ENCODE measurements around the gene PRKG1. TPM values are rescaled to one million over a fixed set of nuclear protein-coding genes. Genes with fewer than 3 reads are reported as not detected.
A peak's percentile ranks its signal among the peaks of the same experiment; 100 is the strongest.
"Not testable (repeated sequence)": the region's sequence is repeated elsewhere in the genome, so short reads cannot be mapped to it uniquely, and the experiment has no call there.

Gene PRKG1
- total RNA-seq, 2 experiments from 2014 or later, result not detected

DNA sequence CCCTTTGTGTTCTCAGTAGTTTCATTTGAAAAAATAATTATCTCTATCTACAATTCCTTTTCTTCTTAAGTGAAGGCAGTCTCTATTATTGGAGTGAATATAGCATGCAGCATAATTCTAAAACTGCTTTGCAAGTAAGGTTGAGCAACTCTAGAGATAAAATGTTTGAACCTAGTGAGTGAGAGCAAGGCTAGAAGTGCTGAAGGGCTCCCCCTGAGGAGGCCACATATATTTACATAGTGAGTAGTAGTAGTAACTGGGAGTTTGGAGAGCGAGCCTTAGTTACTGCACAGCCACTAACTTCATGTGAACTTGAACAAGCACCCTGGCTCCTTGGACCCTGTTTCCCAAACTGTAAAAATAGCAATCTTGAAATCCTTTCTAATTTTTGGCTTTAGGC is 1098.3 kb downstream of the PRKG1 start:
- Mint-ChIP-seq H3K9me3 (peaks cover 11% of the 10 kb centered on the region), H3K27me3 (no peaks in the 10 kb centered on the region), H3K4me3 (no peak overlapping the region), H3K27ac (no peak overlapping the region), H3K4me1 (no peaks in the 10 kb centered on the region), H3K36me3 (no peaks in the 10 kb centered on the region)
- DNase-seq, result no peak

DNA sequence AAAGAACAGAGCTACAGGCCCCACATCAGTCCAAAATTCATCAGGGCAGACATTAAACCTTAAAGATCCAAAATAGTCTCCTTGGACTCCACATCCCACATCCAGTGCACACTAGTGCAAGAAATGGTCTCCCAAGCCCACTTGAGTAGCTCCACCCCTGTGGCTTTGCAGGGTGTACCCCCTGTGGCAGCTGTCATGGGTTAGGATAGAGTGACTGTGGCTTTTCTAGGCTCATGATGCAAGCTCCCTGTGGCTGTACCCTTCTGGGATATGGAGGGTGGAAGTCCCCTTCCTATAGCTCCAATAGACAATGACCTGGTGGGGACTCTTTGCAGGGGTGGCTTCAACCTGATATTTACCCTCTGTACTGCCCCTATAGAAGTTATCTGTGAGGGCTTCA is 1111.0 kb downstream of the PRKG1 start:
- DNase-seq, result no peak
- H3K4me1 Mint-ChIP-seq, result no peaks in the 10 kb centered on the region
- H3K4me3 Mint-ChIP-seq, result no peak overlapping the region
- H3K36me3 Mint-ChIP-seq, result no peaks in the 10 kb centered on the region
- H3K27ac Mint-ChIP-seq, result no peak overlapping the region
- peaks cover 2% of the 10 kb centered on the region for H3K9me3 Mint-ChIP-seq
- H3K27me3 Mint-ChIP-seq, result no peaks in the 10 kb centered on the region

DNA sequence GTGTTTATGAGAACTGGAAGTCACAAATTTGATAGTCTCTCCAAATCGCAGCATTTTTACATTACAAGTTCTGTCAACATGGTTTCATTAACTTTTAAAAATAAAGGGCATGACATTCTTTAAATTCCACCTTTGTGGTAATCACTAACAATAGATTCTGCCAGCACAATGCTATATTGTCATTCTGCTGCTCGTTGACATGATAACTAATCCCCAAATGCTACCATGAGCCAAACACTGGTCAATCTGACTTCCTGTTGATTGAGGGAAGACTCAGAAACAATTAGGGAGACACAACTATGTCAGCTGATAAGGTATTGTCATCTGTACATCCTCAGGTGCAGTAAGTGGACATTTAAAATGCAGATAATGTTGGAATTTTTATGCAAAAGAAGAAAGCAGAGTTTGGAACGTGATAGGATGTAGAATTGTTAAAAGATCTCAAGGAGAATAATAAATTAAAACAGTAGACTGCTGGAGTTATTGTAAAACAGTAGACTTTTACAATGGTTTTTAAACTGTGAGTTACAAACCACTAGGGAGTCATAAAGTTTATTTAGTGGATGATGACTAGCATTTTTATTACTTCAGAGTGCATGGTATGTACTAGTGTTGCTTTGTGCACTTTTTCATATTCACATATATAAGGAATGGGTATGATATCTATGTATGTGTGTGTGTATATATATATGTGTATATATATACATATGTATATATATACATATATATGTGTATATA is 1113.4 kb downstream of the PRKG1 start:
- Mint-ChIP-seq H3K36me3 (no peaks in the 10 kb centered on the region), H3K4me3 (no peak overlapping the region), H3K4me1 (no peaks in the 10 kb centered on the region), H3K9me3 (peaks cover 1% of the 10 kb centered on the region), H3K27me3 (no peaks in the 10 kb centered on the region), H3K27ac (no peak overlapping the region)
- no peak for DNase-seq

DNA sequence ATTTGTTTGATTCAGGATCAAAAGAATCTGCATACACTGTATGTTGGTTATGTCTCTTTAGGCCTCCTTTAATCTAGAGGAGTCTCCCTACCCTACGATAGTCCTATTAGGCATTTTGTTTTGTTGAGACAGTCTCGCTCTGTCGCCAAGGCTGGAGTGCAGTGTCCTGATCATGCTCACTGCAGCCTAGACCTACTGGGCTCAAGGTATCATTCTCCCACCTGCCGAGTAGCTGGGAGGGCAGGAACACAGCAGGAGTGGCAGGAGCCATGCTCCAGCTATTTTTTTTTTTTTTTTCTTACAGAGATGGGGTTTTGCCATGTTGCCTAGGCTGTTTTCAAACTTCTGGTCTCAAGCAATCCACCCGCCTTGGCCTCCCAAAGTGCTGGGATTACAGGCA is 1116.8 kb downstream of the PRKG1 start:
- DNase-seq, result no peak
- H3K27ac Mint-ChIP-seq, result no peak overlapping the region

DNA sequence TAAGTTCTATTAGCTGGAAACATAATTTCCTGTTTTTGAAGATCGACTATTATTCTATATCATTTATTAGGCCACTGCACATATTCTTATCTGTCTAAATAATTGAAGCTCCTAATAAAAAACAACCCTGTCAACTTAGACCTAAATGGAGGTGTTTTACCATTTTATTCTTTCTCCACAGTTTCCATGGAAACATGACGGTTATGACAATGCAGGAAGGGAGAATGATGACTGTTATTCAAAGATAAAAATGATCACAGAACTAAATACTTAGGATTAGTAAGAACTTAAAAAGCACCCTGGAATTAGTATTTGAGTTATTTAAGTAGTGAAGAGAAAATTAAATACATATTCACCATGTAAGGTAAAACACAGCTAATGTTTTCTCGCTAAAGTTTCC is 1119.9 kb downstream of the PRKG1 start:
- no peak overlapping the region for H3K27ac Mint-ChIP-seq
- DNase-seq, result no peak
- no peaks in the 10 kb centered on the region for H3K4me1 Mint-ChIP-seq
- H3K36me3 Mint-ChIP-seq, result no peaks in the 10 kb centered on the region
- no peak overlapping the region for H3K4me3 Mint-ChIP-seq
- no peaks in the 10 kb centered on the region for H3K27me3 Mint-ChIP-seq
- H3K9me3 Mint-ChIP-seq, result no peaks in the 10 kb centered on the region

More for the DNA sequence above, 1116.8 kb downstream of the PRKG1 start:
- Mint-ChIP-seq H3K27me3 (no peaks in the 10 kb centered on the region), H3K4me3 (no peak overlapping the region), H3K36me3 (no peaks in the 10 kb centered on the region), H3K4me1 (no peaks in the 10 kb centered on the region), H3K9me3 (no peaks in the 10 kb centered on the region)

DNA sequence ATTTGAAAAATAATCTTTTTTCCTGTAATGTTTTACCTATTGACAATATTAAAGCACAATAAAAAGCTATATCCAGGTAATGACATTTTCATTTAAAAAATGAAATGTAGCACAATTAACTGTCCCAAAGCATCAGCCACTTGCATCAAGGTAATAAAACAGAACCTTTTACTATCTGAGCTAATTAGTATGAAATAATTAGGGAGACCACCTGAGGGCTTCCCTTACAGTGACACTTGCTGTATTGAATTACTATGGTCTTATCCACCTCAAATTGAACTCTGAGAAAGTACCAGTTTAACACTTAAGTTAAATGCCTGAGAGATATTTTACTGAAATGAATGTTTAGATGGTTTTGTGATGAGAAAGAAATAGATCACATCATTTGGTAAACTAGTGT is 1120.4 kb downstream of the PRKG1 start:
- Mint-ChIP-seq H3K4me3 (no peak overlapping the region), H3K27me3 (no peaks in the 10 kb centered on the region), H3K4me1 (no peaks in the 10 kb centered on the region), H3K36me3 (no peaks in the 10 kb centered on the region), H3K9me3 (no peaks in the 10 kb centered on the region), H3K27ac (no peak overlapping the region)
- DNase-seq, result no peak

DNA sequence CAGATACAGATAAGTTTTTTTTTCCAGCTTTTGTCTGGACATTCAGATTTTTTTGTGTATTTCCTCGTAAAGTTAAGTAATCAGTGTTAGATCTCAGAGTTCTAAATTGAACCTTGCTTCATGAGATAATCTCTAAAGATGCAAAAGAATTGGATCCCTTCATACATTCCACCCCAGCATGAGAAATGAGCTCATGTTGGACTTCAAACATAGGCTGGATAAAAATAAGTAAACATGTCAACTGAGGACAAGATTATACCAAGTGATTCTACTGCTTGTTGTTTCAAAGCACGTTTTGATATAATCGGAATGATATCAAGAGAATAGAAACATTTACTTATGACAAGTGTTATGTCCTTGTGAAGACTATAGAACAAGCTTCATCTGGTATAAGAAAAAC is 1122.8 kb downstream of the PRKG1 start:
- Mint-ChIP-seq H3K27me3 (no peaks in the 10 kb centered on the region), H3K36me3 (no peaks in the 10 kb centered on the region), H3K9me3 (no peaks in the 10 kb centered on the region), H3K27ac (no peak overlapping the region), H3K4me1 (no peaks in the 10 kb centered on the region), H3K4me3 (no peak overlapping the region)
- no peak for DNase-seq

DNA sequence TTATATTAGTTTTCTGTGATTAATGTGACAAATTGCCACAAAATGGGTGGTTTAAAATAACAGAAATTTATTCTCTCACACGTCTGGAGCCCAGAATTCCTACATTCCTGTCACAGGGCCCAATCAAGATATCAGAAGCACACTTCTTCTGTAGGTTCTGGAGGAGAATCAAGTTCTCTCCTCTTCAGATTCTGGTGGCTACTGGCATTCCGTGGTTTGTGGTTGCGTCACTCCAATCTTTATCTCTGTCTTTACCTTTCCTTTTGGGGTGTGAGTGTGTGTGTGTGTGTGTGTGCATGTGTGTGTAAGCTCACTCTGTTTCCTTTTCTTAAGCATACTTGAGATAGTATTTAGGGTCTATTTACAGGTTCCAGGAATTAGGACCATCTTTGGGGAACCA is 1124.3 kb downstream of the PRKG1 start:
- Mint-ChIP-seq H3K9me3 (no peaks in the 10 kb centered on the region), H3K27ac (no peak overlapping the region), H3K27me3 (no peaks in the 10 kb centered on the region), H3K4me3 (no peak overlapping the region), H3K4me1 (no peaks in the 10 kb centered on the region), H3K36me3 (no peaks in the 10 kb centered on the region)
- no peak for DNase-seq

DNA sequence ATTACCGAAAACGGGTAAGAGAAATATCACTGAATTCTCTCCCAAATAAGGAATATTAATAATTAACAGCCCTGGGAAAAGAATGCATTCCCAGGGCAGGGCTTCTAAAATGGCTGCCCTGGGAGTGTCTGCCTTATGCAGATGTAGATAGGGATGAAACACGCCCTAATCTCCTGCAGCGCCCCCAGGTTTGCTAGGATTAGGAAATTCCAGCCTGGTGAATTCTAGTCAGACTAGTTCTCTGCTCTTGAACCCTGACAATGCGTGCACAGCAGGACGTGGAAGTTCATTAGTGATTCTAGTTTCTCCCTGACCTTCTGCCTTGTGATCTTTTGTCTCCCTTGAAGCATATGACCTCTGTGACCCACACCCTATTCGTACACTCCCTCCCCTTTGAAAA is 1130.6 kb downstream of the PRKG1 start:
- not testable (repeated sequence) for H3K4me1 Mint-ChIP-seq, H3K27me3 Mint-ChIP-seq, H3K27ac Mint-ChIP-seq, DNase-seq, H3K9me3 Mint-ChIP-seq, H3K36me3 Mint-ChIP-seq, H3K4me3 Mint-ChIP-seq

DNA sequence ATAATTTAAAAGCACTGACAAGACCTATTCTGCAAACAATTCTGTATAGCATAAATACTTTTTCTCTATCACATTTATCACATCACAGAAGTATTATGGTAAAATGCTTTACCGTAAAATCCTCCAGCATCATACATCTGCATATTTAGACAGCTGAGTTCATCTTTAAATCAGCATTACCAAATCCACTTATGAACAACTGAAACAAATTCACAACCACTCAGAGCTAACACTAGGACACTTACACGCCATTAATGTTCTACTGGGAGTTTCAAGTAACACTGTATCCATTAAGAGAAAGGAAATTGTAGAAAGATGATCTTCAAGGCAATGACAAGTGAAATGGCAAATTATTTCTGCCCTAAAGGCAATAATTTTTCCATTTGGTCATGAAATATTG is 1134.1 kb downstream of the PRKG1 start:
- H3K36me3 Mint-ChIP-seq, result no peaks in the 10 kb centered on the region
- H3K9me3 Mint-ChIP-seq, result no peaks in the 10 kb centered on the region
- H3K27me3 Mint-ChIP-seq, result peaks cover 9% of the 10 kb centered on the region
- H3K4me3 Mint-ChIP-seq, result no peak overlapping the region
- no peak overlapping the region for H3K27ac Mint-ChIP-seq
- no peak for DNase-seq
- H3K4me1 Mint-ChIP-seq, result no peaks in the 10 kb centered on the region

DNA sequence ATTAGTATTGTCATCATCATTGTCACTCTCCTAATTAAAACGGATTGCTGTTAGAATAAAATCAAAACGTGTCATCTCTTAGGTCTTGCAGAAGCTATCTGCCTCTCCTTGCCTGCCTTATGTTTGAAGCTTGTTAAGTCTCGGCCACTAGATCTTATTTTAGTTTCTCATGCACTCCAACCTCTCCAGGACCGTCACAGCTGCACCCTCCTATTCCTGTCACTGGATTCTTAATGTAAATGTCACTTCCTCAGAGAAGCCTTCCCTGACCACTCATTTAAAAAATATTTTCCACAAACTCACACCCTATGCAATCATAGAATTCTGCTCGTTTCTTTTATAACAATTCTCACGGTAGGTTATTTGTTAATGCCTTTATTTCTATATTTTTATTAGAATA is 1135.9 kb downstream of the PRKG1 start:
- Mint-ChIP-seq H3K4me3 (no peak overlapping the region), H3K36me3 (no peaks in the 10 kb centered on the region), H3K4me1 (no peaks in the 10 kb centered on the region), H3K27me3 (peaks cover 9% of the 10 kb centered on the region), H3K27ac (no peak overlapping the region), H3K9me3 (no peaks in the 10 kb centered on the region)
- DNase-seq, result no peak

DNA sequence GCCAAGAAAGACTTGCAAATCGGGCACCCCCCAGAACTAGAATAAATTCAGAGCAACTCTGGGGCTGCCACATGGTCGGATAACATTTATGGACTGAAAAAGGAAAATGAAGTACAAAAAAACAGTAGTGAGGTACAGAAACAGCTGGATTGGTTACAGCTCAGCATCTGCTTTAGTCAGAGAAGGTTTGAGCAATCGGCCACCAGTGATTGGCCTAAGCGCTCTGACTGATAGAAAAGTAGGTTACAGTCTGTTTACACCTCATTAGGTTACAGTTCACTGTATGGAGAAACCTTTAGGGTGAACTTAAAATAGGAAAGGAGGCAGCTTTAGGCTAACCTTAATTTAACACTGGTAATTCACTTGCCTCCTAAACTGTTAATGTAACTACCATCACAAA is 1137.8 kb downstream of the PRKG1 start:
- Mint-ChIP-seq H3K4me1 (peaks cover 2% of the 10 kb centered on the region), H3K27me3 (peaks cover 3% of the 10 kb centered on the region), H3K27ac (no peak overlapping the region), H3K9me3 (no peaks in the 10 kb centered on the region), H3K4me3 (no peak overlapping the region), H3K36me3 (no peaks in the 10 kb centered on the region)
- no peak for DNase-seq

DNA sequence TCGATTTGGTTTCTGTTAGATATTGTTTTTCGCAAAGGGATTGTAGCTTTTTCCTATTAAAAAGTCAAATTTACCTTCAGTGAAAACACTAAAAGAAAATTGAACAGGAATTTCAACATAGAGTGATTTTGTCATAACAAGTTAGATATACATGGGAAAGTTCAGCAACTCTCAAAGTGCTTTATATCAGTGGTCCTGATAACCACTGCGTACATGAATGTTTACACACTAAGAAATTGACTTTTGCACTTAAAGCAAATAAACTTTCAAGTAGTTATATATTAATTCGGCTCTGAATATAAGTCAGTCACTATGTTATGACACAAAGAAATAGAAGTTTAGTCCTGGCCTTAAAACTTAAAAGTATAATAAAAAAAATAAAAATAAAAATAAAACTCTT is 1138.5 kb downstream of the PRKG1 start:
- no peak overlapping the region for H3K4me3 Mint-ChIP-seq
- H3K4me1 Mint-ChIP-seq, result peaks cover 2% of the 10 kb centered on the region
- H3K36me3 Mint-ChIP-seq, result no peaks in the 10 kb centered on the region
- H3K27me3 Mint-ChIP-seq, result peaks cover 2% of the 10 kb centered on the region
- no peak for DNase-seq
- H3K27ac Mint-ChIP-seq, result no peak overlapping the region
- H3K9me3 Mint-ChIP-seq, result no peaks in the 10 kb centered on the region

DNA sequence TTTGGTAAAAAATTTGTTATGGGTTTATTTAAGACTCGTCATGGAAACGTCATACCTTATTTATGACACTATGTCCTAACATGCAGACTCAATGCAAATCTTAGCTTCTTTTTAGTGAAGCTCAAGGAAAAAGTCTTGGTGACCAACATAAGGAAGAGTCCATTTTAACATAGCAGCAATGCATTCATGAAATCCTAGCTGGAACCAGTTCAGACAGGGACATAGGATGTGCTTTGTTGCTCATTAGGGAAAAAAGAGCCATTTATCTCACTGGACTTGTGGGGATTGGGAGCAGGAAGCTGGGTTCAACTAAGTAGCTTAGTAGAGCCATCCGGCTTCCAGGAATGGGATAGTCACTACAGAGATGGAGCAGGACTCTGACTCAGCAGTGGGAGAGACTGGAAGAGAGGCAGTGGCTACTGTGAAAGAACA is 1139.0 kb downstream of the PRKG1 start:
- no peak overlapping the region for H3K27ac Mint-ChIP-seq
- H3K4me1 Mint-ChIP-seq, result peaks cover 2% of the 10 kb centered on the region
- H3K27me3 Mint-ChIP-seq, result no peaks in the 10 kb centered on the region

DNA sequence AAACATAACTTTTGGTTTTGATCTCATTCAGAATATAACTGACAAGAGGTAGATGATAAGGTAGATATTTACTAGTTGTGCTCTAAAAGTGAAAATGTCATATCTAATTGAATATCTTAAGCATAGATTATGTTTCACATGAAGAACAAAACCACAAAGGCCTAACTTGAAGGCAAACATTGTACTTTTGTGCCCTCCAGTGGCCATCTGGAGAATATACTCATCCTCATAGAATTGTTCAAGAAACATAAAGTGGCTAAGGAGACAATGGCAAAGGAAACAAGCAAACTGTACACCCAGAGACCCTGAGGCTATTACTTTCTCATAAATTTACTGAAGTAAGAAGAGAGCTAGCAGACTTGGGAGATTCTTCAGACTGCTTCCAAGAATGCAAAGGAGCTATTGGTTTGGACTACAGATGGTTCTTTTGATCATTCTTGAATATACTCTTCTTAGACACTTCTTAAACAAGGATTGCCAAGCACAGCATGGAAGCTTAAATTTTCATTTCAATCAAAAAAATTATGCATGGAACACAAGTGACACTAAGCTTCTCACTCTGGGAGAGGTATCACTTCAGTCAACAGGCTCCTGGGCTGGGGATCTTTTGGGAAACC is 1141.6 kb downstream of the PRKG1 start:
- H3K4me1 Mint-ChIP-seq, result peaks cover 2% of the 10 kb centered on the region
- no peaks in the 10 kb centered on the region for H3K36me3 Mint-ChIP-seq
- H3K9me3 Mint-ChIP-seq, result no peaks in the 10 kb centered on the region
- peak; percentile 14 for DNase-seq
- H3K27me3 Mint-ChIP-seq, result no peaks in the 10 kb centered on the region
- no peak overlapping the region for H3K4me3 Mint-ChIP-seq
- H3K27ac Mint-ChIP-seq, result no peak overlapping the region

More for the DNA sequence above, 1139.0 kb downstream of the PRKG1 start:
- no peak for DNase-seq
- no peaks in the 10 kb centered on the region for H3K9me3 Mint-ChIP-seq
- no peak overlapping the region for H3K4me3 Mint-ChIP-seq
- H3K36me3 Mint-ChIP-seq, result no peaks in the 10 kb centered on the region

DNA sequence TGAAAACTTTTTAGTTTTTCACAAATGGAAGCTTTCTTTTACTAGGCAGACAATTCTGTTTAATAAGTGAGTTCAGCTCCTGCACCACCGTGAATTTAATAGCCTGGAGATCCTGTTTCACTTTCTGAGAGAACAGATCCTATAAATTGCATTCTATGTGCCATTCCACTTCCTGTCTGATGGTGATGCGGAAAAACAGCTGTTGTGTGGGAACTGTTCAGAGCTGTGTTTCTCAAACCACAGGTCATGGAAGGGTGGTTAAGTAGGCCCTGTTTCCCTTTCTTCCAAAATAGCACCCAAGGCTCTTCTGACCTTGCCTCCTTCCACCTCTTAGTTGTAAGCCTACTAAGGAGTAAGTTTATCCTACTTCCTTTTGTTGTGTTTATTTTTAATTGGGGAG is 1142.6 kb downstream of the PRKG1 start:
- Mint-ChIP-seq H3K27me3 (no peaks in the 10 kb centered on the region), H3K4me3 (no peak overlapping the region), H3K27ac (no peak overlapping the region), H3K4me1 (peaks cover 2% of the 10 kb centered on the region), H3K36me3 (no peaks in the 10 kb centered on the region), H3K9me3 (no peaks in the 10 kb centered on the region)
- DNase-seq, result no peak

Measured in activated naive CD8-positive, alpha-beta T cell treated with anti-CD3 and anti-CD28 coated beads for 36 hours (primary cell).